H1 (cell line): Measurements from ENCODE around the gene ENPP4. TPM values are rescaled to one million over a fixed set of nuclear protein-coding genes. Genes with fewer than 3 reads are reported as not detected.

Source experiments
- CTCF ChIA-PET: fragments of 300-600 bp; sonication (Branson Sonifier 250); formaldehyde crosslinking; loops from one replicate; lab custom pipeline; 2021; ENCODE audit not compliant: partially characterized antibody; lab: Charles Lee
- POLR2A ChIA-PET: fragments of 300-600 bp; sonication (Branson Sonifier 250); formaldehyde crosslinking; loops from one replicate; lab custom pipeline; 2021; ENCODE audit warnings: inconsistent platforms; ENCODE audit not compliant: partially characterized antibody; lab: Charles Lee
- DNase-seq, 2 experiments: peaks; one replicate each; pipeline versions ENCODE4 v3.0.0 to v3.0.0-alpha.2; 2010 to 2022; ENCODE audit warnings: low spot score in 2 of 2, low read depth in 1 of 2, mixed read lengths in 1 of 2
- FAIRE-seq: peaks from 2 replicates; lab custom pipeline; 2011; peaks lifted over from hg19 to GRCh38; lab: Jason Lieb, UNC
- H2AFZ ChIP-seq: 2 replicates; pipeline ENCODE4 v1.8.1; 2012; ENCODE audit warnings: low read length, inconsistent platforms
- H2AK5ac ChIP-seq: 2 replicates; pipeline ENCODE4 v1.6.1; 2013; ENCODE audit warnings: low read depth, low read length
- H2BK120ac ChIP-seq: replicated peaks from 2 replicates; pipeline ENCODE3; 2013; ENCODE audit warnings: low read depth, low read length, inconsistent platforms
- H2BK12ac ChIP-seq: 2 replicates; pipeline ENCODE4 v1.6.1; 2013; ENCODE audit warnings: low read depth, low read length
- H2BK15ac ChIP-seq: 2 replicates; pipeline ENCODE4 v1.6.1; 2013; ENCODE audit warnings: low read length
- H2BK20ac ChIP-seq: 2 replicates; pipeline ENCODE4 v1.6.1; 2013; ENCODE audit warnings: low read length
- H2BK5ac ChIP-seq: 2 replicates; pipeline ENCODE4 v1.6.1; 2013; ENCODE audit warnings: low read depth, low read length
- H3K14ac ChIP-seq: 2 replicates; pipeline ENCODE4 v1.6.1; 2013; ENCODE audit warnings: inconsistent platforms; ENCODE audit not compliant: insufficient read length
- H3K18ac ChIP-seq: 2 replicates; pipeline ENCODE4 v1.6.1; 2013; ENCODE audit warnings: low read length; ENCODE audit errors: extremely low read depth
- H3K23ac ChIP-seq: 2 replicates; pipeline ENCODE4 v1.6.1; 2013; ENCODE audit warnings: inconsistent platforms; ENCODE audit not compliant: insufficient read length
- H3K23me2 ChIP-seq: 2 replicates; pipeline ENCODE4 v1.6.1; 2013; ENCODE audit warnings: low read depth, low read length
- H3K27ac ChIP-seq: 2 replicates; pipeline ENCODE4 v1.6.1; 2011; ENCODE audit warnings: low read depth, low read length, inconsistent platforms
- H3K27me3 ChIP-seq, 4 experiments: replicated peaks in 1 of 4; 1 replicate in 1 of 4; 2 replicates in 3 of 4; pipeline versions ENCODE4 v1.6.1 to v1.8.1; 2011 to 2013; ENCODE audit warnings: low read length in 3 of 4, mild to moderate bottlenecking in 3 of 4, inconsistent platforms in 2 of 4, mixed read lengths in 2 of 4, moderate library complexity in 1 of 4; ENCODE audit not compliant: control insufficient read depth in 3 of 4, insufficient read depth in 3 of 4; ENCODE audit errors: extremely low read depth in 1 of 4
- H3K36me3 ChIP-seq, 4 experiments: 2 replicates each; pipeline versions ENCODE4 v1.6.1 to v1.8.1; 2011 to 2013; ENCODE audit warnings: mild to moderate bottlenecking in 4 of 4, low read length in 3 of 4, moderate library complexity in 2 of 4, control low read depth in 1 of 4, inconsistent platforms in 1 of 4; ENCODE audit not compliant: insufficient read depth in 4 of 4, control insufficient read depth in 2 of 4
- H3K4ac ChIP-seq: replicated peaks from 2 replicates; pipeline ENCODE3; 2013; ENCODE audit warnings: low read length, low read depth, mixed read lengths, inconsistent platforms; ENCODE audit not compliant: insufficient read length
- H3K4me1 ChIP-seq, 4 experiments: replicated peaks in 1 of 4; 1 replicate in 1 of 4; 2 replicates in 3 of 4; pipeline versions ENCODE4 v1.6.1 to v1.8.1; 2011 to 2013; ENCODE audit warnings: low read length in 3 of 4, inconsistent platforms in 2 of 4, mixed read lengths in 1 of 4; ENCODE audit not compliant: insufficient read depth in 4 of 4, control insufficient read depth in 3 of 4
- H3K4me2 ChIP-seq, 2 experiments: 2 replicates each; pipeline versions ENCODE4 v1.6.1 to v1.8.1; 2011 to 2013; ENCODE audit warnings: low read depth in 2 of 2, low read length in 2 of 2, control low read depth in 1 of 2, inconsistent platforms in 1 of 2, mild to moderate bottlenecking in 1 of 2; ENCODE audit not compliant: insufficient read depth in 1 of 2
- H3K4me3 ChIP-seq, 4 experiments: fragments of 200-600, 300-600 bp in 1 of 4; sonication (generic), shearing (Covaris generic), sonication (Bioruptor Twin) in 1 of 4; 2 replicates each; pipeline versions ENCODE4 v1.5.1 to v1.8.1; 2011 to 2016; ENCODE audit warnings: low read length in 4 of 4, low read depth in 3 of 4, control low read depth in 2 of 4, inconsistent platforms in 2 of 4, mild to moderate bottlenecking in 2 of 4, mixed read lengths in 1 of 4, moderate library complexity in 1 of 4; ENCODE audit not compliant: insufficient read depth in 2 of 4; ENCODE audit errors: extremely low read depth in 1 of 4
- H3K56ac ChIP-seq: replicated peaks from 2 replicates; pipeline ENCODE3; 2013; ENCODE audit warnings: low read depth, mild to moderate bottlenecking, mixed read lengths, low read length, inconsistent platforms; ENCODE audit not compliant: insufficient read length
- H3K79me1 ChIP-seq: 2 replicates; pipeline ENCODE4 v1.6.1; 2013; ENCODE audit warnings: low read depth, low read length, control low read depth
- H3K79me2 ChIP-seq, 2 experiments: 2 replicates each; pipeline versions ENCODE4 v1.6.1 to v1.8.1; 2012 to 2013; ENCODE audit warnings: low read length in 2 of 2, mild to moderate bottlenecking in 2 of 2, inconsistent platforms in 1 of 2; ENCODE audit not compliant: insufficient read depth in 2 of 2, control insufficient read depth in 1 of 2
- H3K9ac ChIP-seq, 4 experiments: replicated peaks in 1 of 4; 1 replicate in 1 of 4; 2 replicates in 3 of 4; pipeline versions ENCODE4 v1.6.1 to v1.8.1; 2011 to 2013; ENCODE audit warnings: low read depth in 3 of 4, low read length in 3 of 4, control low read depth in 2 of 4, mild to moderate bottlenecking in 2 of 4, moderate library complexity in 2 of 4, inconsistent platforms in 1 of 4; ENCODE audit errors: extremely low read depth in 1 of 4
- H3K9me3 ChIP-seq, 2 experiments: 2 replicates each; pipeline versions ENCODE4 v1.6.1 to v1.8.1; 2012 to 2013; ENCODE audit warnings: mild to moderate bottlenecking in 2 of 2, moderate library complexity in 2 of 2, control low read depth in 1 of 2, inconsistent platforms in 1 of 2, low read depth in 1 of 2, low read length in 1 of 2, mixed read lengths in 1 of 2; ENCODE audit not compliant: insufficient read depth in 2 of 2
- H4K20me1 ChIP-seq, 2 experiments: replicated peaks in 1 of 2; 2 replicates each; pipeline versions ENCODE3 to v1.8.1; 2011 to 2013; ENCODE audit warnings: inconsistent platforms in 2 of 2, low read length in 2 of 2, mild to moderate bottlenecking in 1 of 2; ENCODE audit not compliant: insufficient read depth in 2 of 2, control insufficient read depth in 1 of 2
- H4K5ac ChIP-seq: 2 replicates; pipeline ENCODE4 v1.6.1; 2013; ENCODE audit warnings: low read length, low read depth, mixed read lengths, inconsistent platforms; ENCODE audit not compliant: insufficient read length
- H4K8ac ChIP-seq: 2 replicates; pipeline ENCODE4 v1.8.0; 2013; ENCODE audit warnings: mild to moderate bottlenecking, moderate library complexity, low read length, inconsistent platforms; ENCODE audit not compliant: insufficient read depth; ENCODE audit errors: extremely low read depth
- H4K91ac ChIP-seq: replicated peaks from 2 replicates; pipeline ENCODE3; 2013; ENCODE audit warnings: low read length, mixed read lengths, inconsistent platforms; ENCODE audit not compliant: insufficient read length
- ASH2L ChIP-seq: fragments of 200-600, 300-600 bp; sonication (generic); IDR thresholded peaks from one replicate; pipeline ENCODE4 v1.7.1; 2017; ENCODE audit warnings: low read length
- ATF2 ChIP-seq: IDR thresholded peaks from 2 replicates; pipeline ENCODE4 v1.6.1; 2012; ENCODE audit warnings: low read length, inconsistent platforms
- ATF3 ChIP-seq: IDR thresholded peaks from 2 replicates; pipeline ENCODE4 v1.6.1; 2011; ENCODE audit warnings: low read depth, mild to moderate bottlenecking, low read length; ENCODE audit not compliant: insufficient read depth
- SIN3A ChIP-seq, 2 experiments: IDR thresholded peaks in 1 of 2; conservative IDR thresholded peaks in 1 of 2; 2 replicates each; pipeline ENCODE4 v1.6.1; 2011 to 2012; ENCODE audit warnings: low read length in 2 of 2, improper control_type of control experiment in 1 of 2, low read depth in 1 of 2, mild to moderate bottlenecking in 1 of 2
- SIRT6 ChIP-seq: IDR thresholded peaks from one replicate; pipeline ENCODE4 v1.7.1; 2012; ENCODE audit warnings: low read length, inconsistent platforms
- TEAD4 ChIP-seq: IDR thresholded peaks from 2 replicates; pipeline ENCODE4 v1.6.1; 2012; ENCODE audit warnings: low read depth, low read length, inconsistent platforms, mixed read lengths
- WGBS, 2 experiments: shearing (Covaris generic) in 1 of 2; methylation state at CpG; one replicate each; pipeline versions ENCODE4 v1.1.6 to v1.1.7; 2013 to 2015; ENCODE audit warnings: low lambda C conversion rate in 2 of 2, mixed read lengths in 2 of 2, inconsistent platforms in 1 of 2, low coverage in 1 of 2, missing lambda C conversion rate in 1 of 2; ENCODE audit not compliant: insufficient replicate concordance in 2 of 2, insufficient coverage in 1 of 2, insufficient read length in 1 of 2; ENCODE audit errors: extremely low coverage in 1 of 2, missing lambda C conversion rate in 1 of 2; 5-methylcytosine and 5-hydroxymethylcytosine counted together
- polyA plus RNA-seq, 7 experiments: library from polyadenylated mRNA; depleted of rRNA in 3 of 7; stranded (reverse) in 5 of 7; unstranded in 2 of 7; fragments of >200 nt in 5 of 7; fragments of 200-250 nt in 2 of 7; gene quantifications; 1 replicate in 5 of 7; 2 replicates in 1 of 7; 4 replicates in 1 of 7; pipeline versions ENCODE4 v1.2.1 to v1.2.3, GENCODE V29; 2011 to 2013; ENCODE audit warnings: missing spikeins in 2 of 7, mixed read lengths in 2 of 7
- total RNA-seq: library from RNA; stranded (reverse); fragmentation: NEBNext Ultra II Directional; extraction: Animal tissue kit (Norgen Biotek cat#: 25700); gene quantifications from 2 replicates; pipeline ENCODE4 v1.2.1, GENCODE V29; 2021
- TF ChIP-seq, protein P1 (sequence below): IDR thresholded peaks from 2 replicates; pipeline ENCODE4 v1.6.1; 2011; ENCODE audit warnings: low read length, improper control_type of control experiment
- TF ChIP-seq, protein P2 (sequence below), 3 experiments: IDR thresholded peaks; 1 replicate in 2 of 3; 2 replicates in 1 of 3; pipeline versions ENCODE4 v1.5.1 to v1.6.1; 2011; ENCODE audit warnings: low read length in 3 of 3, mild to moderate bottlenecking in 3 of 3, inconsistent platforms in 2 of 3, low read depth in 1 of 3, moderate library complexity in 1 of 3; ENCODE audit not compliant: insufficient read depth in 1 of 3; ENCODE audit errors: control extremely low read depth in 1 of 3

Gene ENPP4
- total and polyA plus RNA-seq, 2 of the 8 experiments (the other 6 are each of a cell fraction or from before 2014, with no cell fraction given), result 2.0 to 4.4 TPM

GRCh38 chr6:46189726-46190125 is 59.9 kb downstream of the ENPP4 start:
- CTCF ChIA-PET, result no interaction called here
- FAIRE-seq, result no peak
- H4K20me1 ChIP-seq, result no peaks in the 10 kb centered on the region
- TF ChIP-seq ASH2L, result no peak
- TF ChIP-seq TEAD4, result no peak
- TF ChIP-seq, protein P1, sequence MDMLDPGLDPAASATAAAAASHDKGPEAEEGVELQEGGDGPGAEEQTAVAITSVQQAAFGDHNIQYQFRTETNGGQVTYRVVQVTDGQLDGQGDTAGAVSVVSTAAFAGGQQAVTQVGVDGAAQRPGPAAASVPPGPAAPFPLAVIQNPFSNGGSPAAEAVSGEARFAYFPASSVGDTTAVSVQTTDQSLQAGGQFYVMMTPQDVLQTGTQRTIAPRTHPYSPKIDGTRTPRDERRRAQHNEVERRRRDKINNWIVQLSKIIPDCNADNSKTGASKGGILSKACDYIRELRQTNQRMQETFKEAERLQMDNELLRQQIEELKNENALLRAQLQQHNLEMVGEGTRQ, result no peak
- TF ChIP-seq ATF2, result no peak
- TF ChIP-seq, protein P2, sequence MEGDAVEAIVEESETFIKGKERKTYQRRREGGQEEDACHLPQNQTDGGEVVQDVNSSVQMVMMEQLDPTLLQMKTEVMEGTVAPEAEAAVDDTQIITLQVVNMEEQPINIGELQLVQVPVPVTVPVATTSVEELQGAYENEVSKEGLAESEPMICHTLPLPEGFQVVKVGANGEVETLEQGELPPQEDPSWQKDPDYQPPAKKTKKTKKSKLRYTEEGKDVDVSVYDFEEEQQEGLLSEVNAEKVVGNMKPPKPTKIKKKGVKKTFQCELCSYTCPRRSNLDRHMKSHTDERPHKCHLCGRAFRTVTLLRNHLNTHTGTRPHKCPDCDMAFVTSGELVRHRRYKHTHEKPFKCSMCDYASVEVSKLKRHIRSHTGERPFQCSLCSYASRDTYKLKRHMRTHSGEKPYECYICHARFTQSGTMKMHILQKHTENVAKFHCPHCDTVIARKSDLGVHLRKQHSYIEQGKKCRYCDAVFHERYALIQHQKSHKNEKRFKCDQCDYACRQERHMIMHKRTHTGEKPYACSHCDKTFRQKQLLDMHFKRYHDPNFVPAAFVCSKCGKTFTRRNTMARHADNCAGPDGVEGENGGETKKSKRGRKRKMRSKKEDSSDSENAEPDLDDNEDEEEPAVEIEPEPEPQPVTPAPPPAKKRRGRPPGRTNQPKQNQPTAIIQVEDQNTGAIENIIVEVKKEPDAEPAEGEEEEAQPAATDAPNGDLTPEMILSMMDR (IDR thresholded peaks at IDR 0.05; ENCODE audit: control extremely low read depth in 1 of 3, insufficient read depth in 1 of 3, low read depth in 1 of 3, low read length in 3 of 3), result no peak
- TF ChIP-seq SIRT6, result no peak
- TF ChIP-seq SIN3A (conservative IDR thresholded peaks at IDR 0.05 in 1 of 2, IDR thresholded peaks at IDR 0.05 in 1 of 2; ENCODE audit: low read depth in 1 of 2, low read length in 2 of 2), result no peak
- TF ChIP-seq ATF3, result no peak

More at GRCh38 chr6:46189726-46190125, 59.9 kb downstream of the ENPP4 start:
- Histone ChIP-seq H3K9ac (no peak overlapping the region), H3K56ac (no peak overlapping the region), H3K36me3 (no peaks in the 10 kb centered on the region), H3K18ac (no peak overlapping the region), H2AFZ (no peak overlapping the region), H3K79me1 (no peaks in the 10 kb centered on the region), H2BK12ac (no peak overlapping the region), H3K27ac (no peak overlapping the region), H3K23me2 (no peaks in the 10 kb centered on the region; the same call in 1 of the 2 replicates), H3K9me3 (no peaks in the 10 kb centered on the region), H2BK5ac (no peak overlapping the region), H3K4ac (no peak overlapping the region), H3K4me1 (no peaks in the 10 kb centered on the region), H2BK120ac (no peak overlapping the region), H2BK15ac (no peak overlapping the region), H3K4me3 (no peak overlapping the region), H2AK5ac (no peak overlapping the region), H4K91ac (no peak overlapping the region), H3K4me2 (no peak overlapping the region), H3K79me2 (no peaks in the 10 kb centered on the region), H4K5ac (no peak overlapping the region), H2BK20ac (no peak overlapping the region), H3K23ac (no peak overlapping the region), H4K8ac (no peak overlapping the region), H3K14ac (no peak overlapping the region), H3K27me3 (no peaks in the 10 kb centered on the region; a peak in 1 of 7 replicates)
- WGBS, 2 experiments, result 87% methylated on average over 4 of the region's 4 CpGs; no CpG with 5 or more reads in 1 of the 2 experiments
- no peak for DNase-seq
- POLR2A ChIA-PET, result no interaction called here
